Body of pancreas (tissue), 4 donors: ENCODE results near the gene IREB2. TPM values are rescaled to one million over a fixed set of nuclear protein-coding genes. Genes with fewer than 3 reads are reported as not detected.

Experiments
- ATAC-seq: fragments of 150-250 bp; one replicate; pipeline ENCODE4 v1.9.1; 2016
- DNase-seq, 4 donors: peaks; one replicate each; pipeline ENCODE4 v3.0.0-alpha.2; 2019
- H3K27ac ChIP-seq, 4 donors: fragments of 200-600 bp; sonication (generic); 1 replicate in 3 of 4; 2 replicates in 1 of 4; pipeline versions ENCODE4 v1.5.1 to v1.6.1; 2016 to 2019; ENCODE audit warnings: mild to moderate bottlenecking in 1 of 4, mixed read lengths in 1 of 4, moderate library complexity in 1 of 4
- H3K27me3 ChIP-seq, 2 donors: fragments of 200-600 bp; sonication (generic); one replicate each; pipeline ENCODE4 v1.6.0; 2016; ENCODE audit warnings: mild to moderate bottlenecking in 1 of 2
- H3K36me3 ChIP-seq, 2 donors: fragments of 200-600 bp; sonication (generic); replicated peaks in 1 of 2; 2 replicates each; pipeline ENCODE4 v1.5.1; 2016; ENCODE audit warnings: low read depth in 2 of 2; ENCODE audit not compliant: insufficient read depth in 1 of 2
- H3K4me1 ChIP-seq: fragments of 200-600 bp; sonication (generic); one replicate; pipeline ENCODE4 v1.6.0; 2016
- H3K4me3 ChIP-seq, 2 donors: fragments of 200-600 bp; sonication (generic); 1 replicate in 1 of 2; 2 replicates in 1 of 2; pipeline ENCODE4 v1.5.1; 2016 to 2019
- H3K9me3 ChIP-seq, 3 donors: fragments of 200-600 bp; sonication (generic); 1 replicate in 2 of 3; 2 replicates in 1 of 3; pipeline ENCODE4 v1.5.1; 2016
- CTCF ChIP-seq, 7 experiments: fragments of 450-650 bp in 4 of 7; fragments of 200-600 bp in 3 of 7; sonication (generic) in 3 of 7; IDR thresholded peaks; one replicate each; pipeline ENCODE4 v1.5.1; 2016 to 2019; ENCODE audit warnings: antibody characterized with exemption in 7 of 7
- POLR2A ChIP-seq, 3 donors: fragments of 450-650 bp; IDR thresholded peaks; one replicate each; pipeline ENCODE4 v1.6.1; 2016; ENCODE audit warnings: antibody characterized with exemption in 3 of 3, mild to moderate bottlenecking in 2 of 3
- WGBS, 2 donors: methylation state at CpG; one replicate each; pipeline ENCODE4 v1.1.5; 2017; 5-methylcytosine and 5-hydroxymethylcytosine counted together
- intact Hi-C: fragments of 100-400 bp; cut with DNase I; formaldehyde crosslinking; loops from one replicate; pipeline ENCODE4 v1.15.1; 2023
- total RNA-seq, 2 donors: library from RNA; depleted of rRNA; stranded (reverse); fragments of >200 nt; gene quantifications; one replicate each; pipeline ENCODE4 v1.1.0, GENCODE V29; 2016

Gene IREB2
- total RNA-seq, 2 donors from 2014 or later: 16.2 to 31.9 TPM

- no peaks in the 10 kb centered on the region for H3K36me3 ChIP-seq
- intact Hi-C loops: no loop called here
- no peaks in the 10 kb centered on the region for H3K9me3 ChIP-seq
- WGBS, 2 donors: 56 to 79% methylated on average over 3 of the region's 3 CpGs
- H3K27me3 ChIP-seq: no peaks in the 10 kb centered on the region
- ATAC-seq (no peak), DNase-seq (no peak)
- H3K27ac ChIP-seq: no peak overlapping the region
- H3K4me3 ChIP-seq: no peak overlapping the region
- H3K4me1 ChIP-seq: peaks cover 7% of the 10 kb centered on the region
- TF ChIP-seq CTCF (IDR thresholded peaks at IDR 0.05) (no peak), POLR2A (IDR thresholded peaks at IDR 0.05) (no peak)
Observed at GRCh38 chr15:78394026-78394425, 44.0 kb upstream of the IREB2 start.

- 58 to 73% methylated on average over 11 to 13 of the region's 13 CpGs for WGBS, 2 donors
Observed at GRCh38 chr15:78394981-78395616, 42.9 kb upstream of the IREB2 start.

GRCh38 chr15:78396186-78396814 lies 41.7 kb upstream of the IREB2 start:
- H3K4me3 ChIP-seq: no peak overlapping the region
- TF ChIP-seq CTCF (IDR thresholded peaks at IDR 0.05) (no peak), POLR2A (IDR thresholded peaks at IDR 0.05) (no peak)
- H3K27me3 ChIP-seq: no peaks in the 10 kb centered on the region
- 78 to 94% methylated on average over 7 to 9 of the region's 9 CpGs for WGBS, 2 donors
- no peak for DNase-seq
- H3K9me3 ChIP-seq: no peaks in the 10 kb centered on the region
- no peaks in the 10 kb centered on the region for H3K36me3 ChIP-seq
- no peak for ATAC-seq
- H3K4me1 ChIP-seq: peaks cover 7% of the 10 kb centered on the region
- intact Hi-C loops: no loop called here
- no peak overlapping the region for H3K27ac ChIP-seq

More at GRCh38 chr15:78394981-78395616, 42.9 kb upstream of the IREB2 start:
- intact Hi-C loops: no loop called here
- H3K4me1 ChIP-seq: peaks cover 7% of the 10 kb centered on the region
- TF ChIP-seq POLR2A (IDR thresholded peaks at IDR 0.05) (no peak), CTCF (IDR thresholded peaks at IDR 0.05) (no peak)
- no peak overlapping the region for H3K4me3 ChIP-seq
- no peaks in the 10 kb centered on the region for H3K9me3 ChIP-seq
- no peak for ATAC-seq
- no peak overlapping the region for H3K27ac ChIP-seq
- H3K36me3 ChIP-seq: no peaks in the 10 kb centered on the region
- no peak for DNase-seq
- no peaks in the 10 kb centered on the region for H3K27me3 ChIP-seq

- Histone ChIP-seq H3K36me3 (no peaks in the 10 kb centered on the region), H3K27me3 (no peaks in the 10 kb centered on the region), H3K27ac (no peak overlapping the region), H3K9me3 (no peaks in the 10 kb centered on the region), H3K4me1 (peaks cover 7% of the 10 kb centered on the region), H3K4me3 (no peak overlapping the region)
- peak; percentile 78 to 87 (median 85) for DNase-seq
- WGBS, 2 donors: 22 to 33% methylated on average over 8 to 9 of the region's 9 CpGs
- peak; percentile 91 for ATAC-seq
- intact Hi-C loops: no loop called here
- TF ChIP-seq CTCF (IDR thresholded peaks at IDR 0.05) (peak in 6 of 7 experiments; percentile 27 to 58 (median 47)), POLR2A (IDR thresholded peaks at IDR 0.05) (no peak)
Observed at GRCh38 chr15:78396976-78397375, 41.0 kb upstream of the IREB2 start.

- H3K9me3 ChIP-seq: no peaks in the 10 kb centered on the region
- intact Hi-C loops: no loop called here
- peaks cover 7% of the 10 kb centered on the region for H3K4me1 ChIP-seq
- TF ChIP-seq POLR2A (IDR thresholded peaks at IDR 0.05): no peak
- no peak for TF ChIP-seq CTCF (IDR thresholded peaks at IDR 0.05)
- H3K27ac ChIP-seq: no peak overlapping the region
- ATAC-seq (no peak), DNase-seq (no peak)
- 83 to 90% methylated on average over 2 of the region's 2 CpGs for WGBS, 2 donors
- no peak overlapping the region for H3K4me3 ChIP-seq
- no peaks in the 10 kb centered on the region for H3K27me3 ChIP-seq
- H3K36me3 ChIP-seq: no peaks in the 10 kb centered on the region
Observed at GRCh38 chr15:78397382-78397781, 40.6 kb upstream of the IREB2 start.
